OCI-LY3 (cell line): ENCODE results near the gene ZNF512.

ENCODE experiments used
- CTCF ChIP-seq: fragments of 200-600, 300-600 bp; sonication (generic); IDR thresholded peaks from 2 replicates; pipeline ENCODE4 v1.5.1; 2014; ENCODE audit warnings: antibody characterized with exemption, low read length, low read depth
- EZH2phosphoT487 ChIP-seq: fragments of 200-600 bp; shearing (Covaris generic); IDR thresholded peaks from 2 replicates; pipeline ENCODE4 v1.6.1; 2018; ENCODE audit warnings: antibody characterized with exemption, mixed run types, low read depth

- TF ChIP-seq CTCF: no peak
- no peak for TF ChIP-seq EZH2phosphoT487
Measured at GRCh38 chr2:27551514-27551913, 31.3 kb upstream of the ZNF512 start.
